ENCODE measurements around the gene LMOD2. TPM values are rescaled to one million over a fixed set of nuclear protein-coding genes. Genes with fewer than 3 reads are reported as not detected.

The LMOD2 gene
- total RNA-seq, 1 experiment from 2014 or later, result not detected

- H3K27me3 Mint-ChIP-seq (ENCODE audit: low read depth), result no peaks in the 10 kb centered on the region; the same call in 1 of the 2 replicates
Measured at GRCh38 chr7:123673752-123674398, 18.2 kb downstream of the LMOD2 start.

More at GRCh38 chr7:123673752-123674398, 18.2 kb downstream of the LMOD2 start:
- Histone ChIP-seq H3K23ac (ENCODE audit: insufficient read length, low read depth, low read length) (no peak overlapping the region), H3K18ac (ENCODE audit: insufficient read length, low read depth, low read length) (no peak overlapping the region), H4K20me1 (ENCODE audit: control insufficient read depth, insufficient read depth, insufficient read length) (no peaks in the 10 kb centered on the region), H3K79me2 (ENCODE audit: insufficient read depth, low read length) (no peaks in the 10 kb centered on the region), H4K5ac (ENCODE audit: insufficient read length, low read depth, low read length) (no peak overlapping the region), H2BK120ac (ENCODE audit: low read depth, low read length, poor library complexity, severe bottlenecking) (no peak overlapping the region), H3K27me3 (ENCODE audit: insufficient read depth, low read length) (no peaks in the 10 kb centered on the region), H2AK5ac (ENCODE audit: insufficient read length, low read length) (no peak overlapping the region), H3K9me3 (ENCODE audit: control insufficient read depth, low read depth, low read length) (no peaks in the 10 kb centered on the region), H3K79me1 (ENCODE audit: insufficient read depth, low read depth, low read length, poor library complexity, severe bottlenecking) (no peaks in the 10 kb centered on the region), H4K91ac (ENCODE audit: insufficient read length, low read depth, low read length) (no peak overlapping the region), H3K4me2 (ENCODE audit: insufficient read depth, insufficient read length, low read length) (no peak overlapping the region), H3T11ph (ENCODE audit: low read length) (no peak overlapping the region), H4K8ac (replicated peaks; ENCODE audit: insufficient read length, low read depth, low read length) (no peak overlapping the region), H3K4me1 (ENCODE audit: insufficient read depth, low read length) (0 out of 2 replicates have a peak, but pooled peaks cover 3% of the 10 kb centered on the region), H3K9ac (ENCODE audit: extremely low read depth, insufficient read length, low read length) (no peak overlapping the region), H3K4ac (ENCODE audit: low read depth, low read length) (no peak overlapping the region), H2BK15ac (ENCODE audit: low read depth, low read length) (no peak overlapping the region), H3K14ac (ENCODE audit: insufficient read depth, low read length) (no peak overlapping the region), H3K27ac (ENCODE audit: insufficient read length, low read depth, low read length) (no peak overlapping the region), H2BK12ac (ENCODE audit: insufficient read length, low read depth, low read length) (no peak overlapping the region), H2BK20ac (ENCODE audit: low read depth, low read length, poor library complexity, severe bottlenecking) (no peak overlapping the region), H3K23me2 (ENCODE audit: insufficient read length, low read depth, low read length, poor library complexity, severe bottlenecking) (no peaks in the 10 kb centered on the region), H3K56ac (ENCODE audit: insufficient read length, low read depth, low read length) (no peak overlapping the region), H2BK5ac (ENCODE audit: insufficient read length, low read length) (no peak overlapping the region), H2AFZ (ENCODE audit: low read length) (no peak overlapping the region)
- peak overlapping the region in 2 of 3 experiments; percentile 13 to 37; a peak in 2 of 7 replicates for H3K27ac Mint-ChIP-seq
- no peaks in the 10 kb centered on the region; a peak in 1 of 5 replicates for H3K9me3 Mint-ChIP-seq
- TF ChIP-seq CTCF (conservative IDR thresholded peaks at IDR 0.05), result no peak
- no CpG with 5 or more reads among the region's 3 CpGs for WGBS (ENCODE audit: extremely low coverage, insufficient read length, low lambda C conversion rate)
- H3K4me1 Mint-ChIP-seq, result peaks cover 13% of the 10 kb centered on the region in 2 experiments
- no peak for DNase-seq
- no peaks in the 10 kb centered on the region for H3K36me3 Mint-ChIP-seq (ENCODE audit: insufficient read depth in 1 of 3, low read depth in 3 of 3)
- H3K4me3 Mint-ChIP-seq, result no peak overlapping the region

Measured in H9 (cell line).